Umbilical cord (tissue), 2 donors: ENCODE measurements around the gene MRPL36. TPM values are rescaled to one million over a fixed set of nuclear protein-coding genes. Genes with fewer than 3 reads are reported as not detected.
"Not testable (repeated sequence)": the region's sequence is repeated elsewhere in the genome, so short reads cannot be mapped to it uniquely, and the experiment has no call there.

ENCODE experiments used
- DNase-seq: peaks from one replicate; pipeline ENCODE4 v3.0.0-alpha.2; 2015; ENCODE audit warnings: low spot score
- total RNA-seq: library from RNA; depleted of rRNA; stranded (reverse); fragments of >200 nt; gene quantifications from one replicate; pipeline ENCODE4 v1.2.3, GENCODE V29; 2014; ENCODE audit warnings: low replicate concordance; ENCODE audit not compliant: insufficient read depth

MRPL36 gene
- total RNA-seq, 1 donor from 2014 or later: 18.8 TPM

DNA sequence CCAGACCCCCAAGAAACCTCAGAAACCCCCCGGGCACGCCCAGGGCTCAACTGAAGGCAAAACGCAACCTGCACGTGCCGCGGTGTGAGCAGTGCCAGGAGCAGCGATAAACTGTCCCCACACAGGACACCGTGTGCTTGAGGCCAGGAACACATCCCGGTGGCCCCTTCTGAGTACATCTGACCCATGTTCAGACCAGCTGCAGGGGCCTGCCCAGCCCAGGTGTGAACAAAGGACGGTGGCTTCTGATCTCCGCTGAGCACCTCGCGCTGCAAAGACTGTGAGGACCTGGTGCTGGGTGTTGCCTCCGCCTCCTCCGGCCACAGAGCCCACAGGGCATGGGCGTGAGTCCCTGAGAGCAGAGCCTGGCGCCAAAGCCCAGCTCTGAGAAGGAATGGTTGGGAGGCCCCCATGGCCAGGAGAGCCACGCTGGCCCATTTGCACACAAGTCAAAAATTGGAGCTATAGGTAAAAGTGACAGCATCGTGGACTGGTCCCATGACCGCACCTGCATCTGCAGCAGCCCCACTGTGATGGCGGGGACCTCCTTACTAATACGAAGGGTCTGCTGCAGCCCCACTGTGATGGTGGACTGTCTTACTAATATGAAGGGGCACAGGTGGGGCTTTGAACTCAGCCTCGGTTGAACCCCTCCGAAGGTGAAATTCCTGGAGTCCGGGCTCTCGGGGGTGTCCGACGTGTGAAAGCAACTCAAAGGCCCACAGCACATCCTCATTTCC is 33.0 kb upstream of the MRPL36 start:
- no peak for DNase-seq

GRCh38 chr5:1831677-1832313 is 32.2 kb upstream of the MRPL36 start:
- DNase-seq: peak; percentile 3

DNA sequence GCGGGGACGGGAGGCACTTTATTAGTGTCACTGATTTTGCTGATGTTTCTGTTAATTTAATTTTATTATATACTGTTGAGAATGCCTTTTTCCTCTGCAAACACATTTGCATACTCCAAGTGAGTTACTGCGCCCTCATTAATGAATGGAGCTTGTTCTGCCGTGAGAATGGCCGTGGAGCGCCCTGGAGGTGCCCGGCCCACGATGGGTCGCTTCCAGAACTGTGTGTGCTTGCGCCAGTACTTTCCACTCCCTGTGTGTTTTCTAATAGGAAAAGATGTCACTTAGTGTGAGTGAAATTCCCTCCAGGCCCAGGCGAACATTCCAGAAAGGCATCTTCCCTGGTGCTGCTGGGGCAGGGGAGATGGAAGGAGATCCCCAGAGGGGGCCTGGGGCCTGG is 31.6 kb upstream of the MRPL36 start:
- DNase-seq: no peak

DNA sequence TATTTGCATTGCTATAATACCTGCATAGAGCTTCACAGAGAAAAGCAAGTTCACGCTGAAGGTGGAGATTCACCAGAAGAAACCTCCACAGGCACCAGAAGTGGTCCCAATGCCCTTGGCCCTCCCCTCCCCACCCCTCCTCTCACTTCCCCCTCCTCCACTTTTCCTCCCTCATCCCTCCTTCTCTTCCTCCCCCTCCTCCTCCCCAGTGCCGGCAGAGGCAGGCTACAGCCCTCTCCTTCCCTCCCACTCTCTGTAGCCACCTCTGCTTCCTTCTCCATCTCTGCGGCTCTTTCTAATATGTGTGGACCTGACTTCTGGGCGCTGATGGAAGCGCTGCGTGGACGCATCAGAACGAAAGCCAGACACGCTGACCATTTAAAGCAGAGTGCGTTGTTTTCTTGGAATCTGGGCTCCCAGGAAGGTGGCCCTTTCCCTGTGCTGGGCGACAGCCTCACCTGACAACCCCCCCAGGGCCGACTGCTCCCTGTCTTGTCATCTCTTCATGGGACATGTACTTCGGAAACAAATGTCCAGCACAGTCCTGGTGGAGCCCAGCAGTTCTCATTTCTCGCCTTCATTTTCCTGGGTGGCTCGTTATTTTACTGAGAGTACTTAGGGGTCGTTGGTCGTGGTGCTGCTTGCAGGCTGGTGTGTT is 31.1 kb upstream of the MRPL36 start:
- DNase-seq: no peak

DNA sequence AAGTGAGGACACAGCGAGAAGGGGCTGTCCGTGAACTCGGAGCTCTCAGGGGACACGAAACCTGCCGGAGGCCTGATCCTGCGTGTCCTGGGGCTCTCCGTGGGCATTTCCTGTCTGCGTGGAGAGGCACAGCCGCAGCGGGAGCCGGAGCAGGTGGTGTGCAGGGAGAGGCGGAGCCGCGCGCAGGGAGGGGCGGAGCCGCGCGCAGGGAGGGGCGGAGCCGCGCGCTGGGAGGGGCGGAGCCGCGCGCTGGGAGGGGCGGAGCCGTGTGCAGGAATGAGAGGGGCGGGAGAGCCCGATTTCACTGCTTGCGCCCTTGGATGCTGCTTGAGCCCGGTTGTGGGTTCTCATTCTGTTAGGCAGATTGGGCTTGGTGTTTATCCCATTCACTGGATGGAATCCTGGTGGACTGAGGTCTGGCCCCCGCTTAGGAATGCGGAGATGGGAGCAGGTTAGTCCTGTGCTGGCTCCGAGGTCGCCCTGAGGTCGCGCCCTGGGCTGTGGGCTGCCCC is 28.3 kb upstream of the MRPL36 start:
- no peak for DNase-seq

GRCh38 chr5:1827025-1827885 is 27.6 kb upstream of the MRPL36 start:
- DNase-seq: no peak

- DNase-seq: no peak
Measured at GRCh38 chr5:1826235-1826980, 26.8 kb upstream of the MRPL36 start.

DNA sequence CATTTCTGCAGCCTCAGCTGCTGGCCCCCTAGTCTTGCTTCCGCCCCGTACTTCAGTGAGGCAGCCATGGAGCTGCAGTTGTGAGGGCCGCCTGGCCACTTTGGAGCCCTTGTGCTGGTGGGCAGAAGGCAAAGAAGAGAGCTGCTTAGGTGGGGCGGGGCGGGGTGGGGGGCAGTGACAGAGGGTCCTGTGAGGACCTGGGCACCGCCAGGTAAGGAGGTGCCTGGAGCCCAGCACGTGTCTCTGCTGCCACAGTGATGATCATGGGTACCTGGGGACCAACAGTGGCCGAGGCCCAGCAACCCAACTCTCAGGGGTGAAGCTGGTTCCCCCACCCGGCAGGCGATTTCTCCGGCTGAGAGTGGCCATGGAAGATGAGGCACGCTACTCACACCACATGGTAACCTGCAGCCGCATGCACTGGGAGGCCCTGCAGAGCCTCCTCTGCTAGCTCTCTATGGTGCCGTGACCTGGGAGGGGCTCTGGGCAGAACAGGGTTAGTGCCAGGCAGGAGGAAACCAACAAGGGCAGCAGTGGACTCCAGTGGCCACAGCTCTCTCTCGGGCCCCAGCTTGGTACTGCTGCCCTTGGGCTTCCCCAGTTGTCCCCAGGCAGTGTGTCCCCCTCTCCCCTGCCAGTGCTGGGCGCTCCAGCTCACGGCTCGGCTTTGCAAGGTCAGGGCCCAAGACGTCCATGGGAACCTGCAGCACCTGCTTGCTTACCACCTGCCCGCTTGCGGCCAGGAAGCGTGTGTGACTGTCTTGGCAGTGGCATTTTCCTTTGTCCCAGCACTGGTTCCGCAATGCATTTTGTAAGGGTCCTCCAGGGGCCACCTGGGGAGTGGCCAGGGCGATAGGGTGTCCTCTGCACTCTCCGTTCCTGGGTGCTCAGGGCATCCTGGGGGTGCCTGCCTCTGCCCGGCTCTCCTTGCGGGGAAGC is 25.5 kb upstream of the MRPL36 start:
- no peak for DNase-seq

- no peak for DNase-seq
Measured at GRCh38 chr5:1824109-1824821, 24.6 kb upstream of the MRPL36 start.

DNA sequence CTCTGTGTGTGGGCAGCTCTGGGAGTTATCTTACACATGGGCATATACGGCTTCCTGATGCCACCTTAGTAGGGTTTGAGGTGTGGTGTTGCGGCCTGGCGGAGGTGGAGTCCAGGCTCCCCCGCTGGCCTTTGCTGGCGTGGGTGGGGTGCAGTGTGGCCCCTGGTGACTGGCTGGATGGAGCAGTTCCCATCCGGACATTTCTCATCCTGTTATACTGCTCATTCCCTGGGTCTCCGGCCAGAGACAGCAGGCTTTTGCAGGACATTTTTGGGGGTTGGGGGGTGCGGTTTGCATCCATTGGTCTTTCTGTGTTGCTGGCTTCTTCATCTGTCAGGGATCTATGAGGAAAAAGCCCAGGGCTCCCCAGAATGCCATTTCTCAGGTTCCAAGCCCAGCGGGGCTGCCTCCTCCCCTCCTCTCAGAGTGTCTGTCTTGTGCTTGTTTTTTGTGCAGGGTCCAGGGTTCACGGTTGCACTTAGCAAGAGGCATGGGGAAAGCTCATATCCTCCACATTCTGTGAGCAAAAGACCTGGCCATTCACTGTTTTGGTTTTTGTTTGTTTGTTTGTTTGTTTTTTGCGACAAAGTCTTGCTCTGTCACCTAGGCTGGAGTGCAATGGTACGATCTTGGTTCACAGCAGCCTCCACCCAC is 23.9 kb upstream of the MRPL36 start:
- DNase-seq: no peak

DNA sequence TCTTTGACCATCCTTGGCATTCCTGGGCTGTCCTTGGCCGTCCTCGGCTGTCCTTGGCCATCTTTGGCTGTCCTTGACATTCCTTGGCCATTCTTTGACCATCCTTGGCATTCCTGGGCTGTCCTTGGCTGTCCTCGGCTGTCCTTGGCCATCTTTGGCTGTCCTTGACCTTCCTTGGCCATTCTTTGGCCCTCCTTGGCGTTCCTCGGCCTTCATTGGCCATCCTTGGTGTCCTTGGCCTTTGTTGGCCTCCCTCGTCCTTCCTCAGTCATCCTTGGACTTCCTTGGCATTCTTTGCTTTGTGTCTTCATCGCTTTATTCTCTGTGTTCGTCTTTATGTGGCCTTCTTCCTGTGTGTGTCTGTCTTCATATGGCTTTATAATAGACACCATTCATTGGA is 22.2 kb upstream of the MRPL36 start:
- DNase-seq: no peak

- DNase-seq: no peak
Measured at GRCh38 chr5:1820926-1821325, 21.3 kb upstream of the MRPL36 start.

GRCh38 chr5:1820381-1820780 is 20.7 kb upstream of the MRPL36 start:
- no peak for DNase-seq

- no peak for DNase-seq
Measured at GRCh38 chr5:1819458-1819857, 19.8 kb upstream of the MRPL36 start.

DNA sequence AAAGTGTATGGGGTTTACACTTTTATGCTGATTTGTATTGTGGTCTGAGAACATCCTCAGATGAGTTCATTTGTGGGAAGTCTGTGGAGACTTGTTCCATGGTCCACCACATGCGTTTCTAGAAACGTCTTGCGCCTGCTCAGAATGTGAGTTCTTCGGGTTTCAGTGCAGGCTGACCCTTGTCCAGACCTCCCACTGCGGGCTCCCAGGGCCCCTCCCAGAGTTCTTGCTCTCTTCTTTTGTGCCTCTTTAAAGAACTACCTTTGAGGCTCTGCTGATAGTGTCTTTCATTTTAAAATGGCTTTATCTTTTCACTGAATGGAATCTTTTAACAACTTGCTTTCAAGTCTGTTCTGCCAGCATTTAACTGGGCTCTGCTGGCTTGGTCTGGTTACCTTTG is 19.1 kb upstream of the MRPL36 start:
- DNase-seq: no peak

GRCh38 chr5:1817261-1818043 is 17.8 kb upstream of the MRPL36 start:
- no peak for DNase-seq

GRCh38 chr5:1816495-1817089 is 17.0 kb upstream of the MRPL36 start:
- DNase-seq: not testable (repeated sequence)
